ENCODE data around the gene CCDC102B. TPM values are rescaled to one million over a fixed set of nuclear protein-coding genes. Genes with fewer than 3 reads are reported as not detected.

CCDC102B gene
- total RNA-seq, 1 donor from 2014 or later = 1.1 TPM

DNA sequence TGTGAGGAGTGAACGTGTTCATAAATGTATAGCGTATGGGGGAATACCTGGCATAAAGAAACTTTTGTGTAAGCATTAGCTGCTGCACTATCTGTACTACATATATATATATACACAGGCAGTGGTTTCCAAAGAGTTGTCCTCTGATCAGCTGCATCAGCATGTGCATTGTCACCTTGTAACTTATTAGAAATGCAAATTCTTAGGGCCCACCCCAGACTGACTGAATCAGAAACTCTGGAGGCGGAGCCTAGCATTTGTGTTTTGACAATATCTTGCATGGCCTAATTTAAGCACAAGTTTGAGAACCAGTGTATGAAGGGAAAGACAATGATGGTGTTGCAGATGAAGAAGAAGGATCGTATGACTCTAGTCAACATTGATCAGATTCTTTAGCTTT lies 299.5 kb downstream of the CCDC102B start:
- Mint-ChIP-seq H3K9me3 (no peaks in the 10 kb centered on the region), H3K27ac (no peak overlapping the region), H3K36me3 (ENCODE audit: low read depth) (no peaks in the 10 kb centered on the region), H3K4me1 (ENCODE audit: low read depth) (no peaks in the 10 kb centered on the region), H3K27me3 (ENCODE audit: insufficient read depth) (no peaks in the 10 kb centered on the region), H3K4me3 (no peak overlapping the region)
- intact Hi-C loops (cut with micrococcal nuclease) = no loop called here
- no peak for DNase-seq (ENCODE audit: low spot score)

DNA sequence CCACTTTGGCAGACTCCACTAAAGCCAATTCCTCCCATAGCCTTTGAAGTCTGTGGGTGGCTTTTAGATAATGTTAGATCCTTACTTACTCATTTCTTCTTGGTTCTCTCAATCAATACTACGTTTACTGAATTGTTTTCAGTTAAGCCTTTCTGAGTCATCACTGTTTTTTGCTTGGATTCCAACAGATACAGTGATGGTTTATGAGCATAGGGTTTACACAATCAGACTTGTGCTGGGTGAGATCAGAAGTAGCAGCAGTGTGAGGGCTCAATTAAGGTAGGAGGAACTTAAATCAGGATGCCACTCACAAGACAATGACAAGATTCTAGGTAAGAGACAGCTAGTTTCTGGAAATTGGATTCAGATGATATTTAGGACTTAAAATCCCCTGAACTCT lies 305.1 kb downstream of the CCDC102B start:
- intact Hi-C loops (cut with micrococcal nuclease) = no loop called here
- Mint-ChIP-seq H3K9me3 (no peaks in the 10 kb centered on the region), H3K27me3 (ENCODE audit: insufficient read depth) (no peaks in the 10 kb centered on the region)

More for the DNA sequence above, 305.1 kb downstream of the CCDC102B start:
- Mint-ChIP-seq H3K4me1 (ENCODE audit: low read depth) (no peaks in the 10 kb centered on the region), H3K27ac (no peak overlapping the region), H3K36me3 (ENCODE audit: low read depth) (no peaks in the 10 kb centered on the region), H3K4me3 (no peak overlapping the region)
- no peak for DNase-seq (ENCODE audit: low spot score)

Other genes starting within 250 kb of the CCDC102B start
- gene TMX3, start 83.0 kb upstream of the CCDC102B start, total RNA-seq = 63.7 and 65.0 TPM in 2 replicates